CD4-positive, alpha-beta T cell (primary cell): ENCODE measurements around the gene CH25H. TPM values are rescaled to one million over a fixed set of nuclear protein-coding genes. Genes with fewer than 3 reads are reported as not detected.
"Not testable (repeated sequence)": the region's sequence is repeated elsewhere in the genome, so short reads cannot be mapped to it uniquely, and the experiment has no call there.

ENCODE experiments used
- ATAC-seq: fragments of 200-7000 bp; cut with Tn5 transposase; one replicate; pipeline ENCODE4 v1.10.0; 2022; ENCODE audit warnings: mild to moderate bottlenecking; ENCODE audit not compliant: poor library complexity
- CTCF ChIA-PET: fragments of 350-600 bp; sonication (Branson Sonifier 250); formaldehyde crosslinking; loops from one replicate; lab custom pipeline; 2021; ENCODE audit warnings: antibody characterized with exemption, inconsistent platforms; lab: Charles Lee
- POLR2A ChIA-PET: fragments of 350-600 bp; sonication (Branson Sonifier 250); formaldehyde crosslinking; loops from one replicate; lab custom pipeline; 2021; ENCODE audit warnings: antibody characterized with exemption, inconsistent platforms; lab: Charles Lee
- DNase-seq, 14 experiments: peaks; one replicate each; pipeline ENCODE4 v3.0.0-alpha.2; 2013 to 2020; ENCODE audit warnings: mixed read lengths in 2 of 14
- H3K27ac ChIP-seq, 2 donors: one replicate each; pipeline versions ENCODE4 v1.5.1 to v1.7.0; 2013; ENCODE audit warnings: low read length in 2 of 2, low read depth in 1 of 2, mild to moderate bottlenecking in 1 of 2
- H3K27me3 ChIP-seq, 2 experiments: 1 replicate in 1 of 2; 2 replicates in 1 of 2; pipeline versions ENCODE4 v1.6.1 to v1.7.0; 2013; ENCODE audit warnings: low read length in 2 of 2, control low read depth in 1 of 2, mild to moderate bottlenecking in 1 of 2, moderate library complexity in 1 of 2; ENCODE audit not compliant: insufficient read depth in 2 of 2, control insufficient read depth in 1 of 2
- H3K36me3 ChIP-seq: one replicate; pipeline ENCODE4 v1.6.1; 2013; ENCODE audit warnings: low read length, control low read depth; ENCODE audit not compliant: insufficient read depth
- H3K4me1 ChIP-seq: one replicate; pipeline ENCODE4 v1.6.1; 2013; ENCODE audit warnings: low read length, control low read depth; ENCODE audit not compliant: insufficient read depth
- H3K4me3 ChIP-seq: one replicate; pipeline ENCODE4 v1.5.1; 2013; ENCODE audit warnings: mild to moderate bottlenecking, low read length, moderate library complexity
- H3K9me3 ChIP-seq, 2 experiments: 1 replicate in 1 of 2; 2 replicates in 1 of 2; pipeline versions ENCODE4 v1.6.1 to v1.7.0; 2013; ENCODE audit warnings: low read length in 2 of 2, mild to moderate bottlenecking in 2 of 2, control low read depth in 1 of 2, moderate library complexity in 1 of 2; ENCODE audit not compliant: control insufficient read depth in 1 of 2, insufficient read depth in 1 of 2
- H3K27ac Mint-ChIP-seq: one replicate; pipeline ENCODE4 v1.8.0; 2020; ENCODE audit warnings: mixed read lengths
- H3K27me3 Mint-ChIP-seq: one replicate; pipeline ENCODE4 v1.8.0; 2021; ENCODE audit warnings: mixed read lengths
- H3K36me3 Mint-ChIP-seq: one replicate; pipeline ENCODE4 v1.8.0; 2021; ENCODE audit warnings: low read depth, mixed read lengths
- H3K4me1 Mint-ChIP-seq: one replicate; pipeline ENCODE4 v1.8.0; 2021; ENCODE audit warnings: low read depth, mixed read lengths
- H3K4me3 Mint-ChIP-seq: one replicate; pipeline ENCODE4 v1.8.0; 2020; ENCODE audit warnings: mild to moderate bottlenecking, mixed read lengths
- H3K9me3 Mint-ChIP-seq: one replicate; pipeline ENCODE4 v1.8.0; 2020; ENCODE audit warnings: mixed read lengths
- CTCF ChIP-seq: fragments of 200-600 bp; IDR thresholded peaks from one replicate; pipeline ENCODE4 v1.8.0; 2022; ENCODE audit warnings: antibody characterized with exemption, mild to moderate bottlenecking
- intact Hi-C, 2 experiments: fragments of 100-400 bp; cut with DNase I in 1 of 2; cut with micrococcal nuclease in 1 of 2; formaldehyde crosslinking; loops; one replicate each; pipeline versions ENCODE4 v1.15.1 to v1.9.0; 2023 to 2025; cut with DNase I, micrococcal nuclease
- total RNA-seq, 174 experiments: library from RNA in 2 of 174; stranded (reverse) in 2 of 174; gene quantifications; one replicate each; pipeline ENCODE4 v1.2.3 and lab custom pipeline; 2021 to 2026

The CH25H gene
- total RNA-seq, 2 experiments from 2014 or later = 0.49 to 0.50 TPM

DNA sequence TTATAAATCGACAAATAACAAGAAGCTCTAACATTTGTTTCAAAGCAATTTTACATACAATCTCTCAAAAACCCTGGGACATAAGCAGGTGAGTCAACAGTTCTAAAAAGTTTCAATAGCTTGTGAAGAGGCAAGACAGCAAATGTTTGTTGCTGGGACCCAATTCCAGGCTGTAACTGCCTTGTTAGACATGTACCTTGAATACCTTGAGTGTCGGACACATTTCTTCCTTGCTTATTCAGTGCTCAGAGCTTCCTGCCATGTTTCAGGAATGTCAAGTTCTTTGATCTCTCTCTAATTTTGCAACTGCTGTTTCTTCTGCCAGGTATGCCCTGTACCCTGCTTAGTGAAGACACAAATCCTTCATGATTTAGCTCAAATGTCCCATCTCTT is 5.1 kb downstream of the CH25H start:
- ChIA-PET POLR2A (no interaction called here), CTCF (no interaction called here)
- peaks cover 18% of the 10 kb centered on the region for H3K27me3 Mint-ChIP-seq
- Histone ChIP-seq H3K27ac (no peak overlapping the region), H3K4me3 (no peak overlapping the region), H3K36me3 (no peaks in the 10 kb centered on the region), H3K9me3 (no peaks in the 10 kb centered on the region), H3K4me1 (peaks cover 9% of the 10 kb centered on the region), H3K27me3 (peaks cover 7 to 26% of the 10 kb centered on the region in 2 experiments)
- H3K36me3 Mint-ChIP-seq = no peaks in the 10 kb centered on the region
- H3K9me3 Mint-ChIP-seq = no peaks in the 10 kb centered on the region
- ATAC-seq (no peak), DNase-seq (no peak)
- TF ChIP-seq CTCF = no peak
- intact Hi-C loops = no loop called here
- no peak overlapping the region for H3K27ac Mint-ChIP-seq
- H3K4me1 Mint-ChIP-seq = peaks cover 9% of the 10 kb centered on the region
- H3K4me3 Mint-ChIP-seq = no peak overlapping the region

- H3K36me3 ChIP-seq = no peaks in the 10 kb centered on the region
- Mint-ChIP-seq H3K4me1 (peaks cover 3% of the 10 kb centered on the region), H3K36me3 (no peaks in the 10 kb centered on the region), H3K27me3 (peaks cover 13% of the 10 kb centered on the region), H3K27ac (no peak overlapping the region), H3K4me3 (no peak overlapping the region), H3K9me3 (no peaks in the 10 kb centered on the region)
- H3K9me3 ChIP-seq = no peaks in the 10 kb centered on the region
- ChIA-PET CTCF (interaction anchor here (0.6 kb wide), 1 partner anchor 50 kb away, joined by 3 read pairs; no protein-coding TSS in a partner anchor), POLR2A (no interaction called here)
- H3K4me1 ChIP-seq = peaks cover 3% of the 10 kb centered on the region
- no peak for TF ChIP-seq CTCF
- intact Hi-C loops = no loop called here
- no peak overlapping the region for H3K27ac ChIP-seq
- no peak overlapping the region for H3K4me3 ChIP-seq
- H3K27me3 ChIP-seq = peaks cover 4 to 20% of the 10 kb centered on the region in 2 experiments
- no peak for DNase-seq
- no peak for ATAC-seq
Measured at GRCh38 chr10:89201345-89202032, 5.6 kb downstream of the CH25H start.

GRCh38 chr10:89197473-89197872 is 9.6 kb downstream of the CH25H start:
- no peaks in the 10 kb centered on the region for H3K9me3 Mint-ChIP-seq
- peaks cover 6% of the 10 kb centered on the region for H3K27me3 Mint-ChIP-seq
- ChIA-PET CTCF (interaction anchor here (1.1 kb wide), 1 partner anchor 168 kb away, joined by 3 read pairs; no protein-coding TSS in a partner anchor), POLR2A (interaction anchor here (0.6 kb wide), 1 partner anchor 561 kb away, joined by 3 read pairs; no protein-coding TSS in a partner anchor)
- no peak overlapping the region for H3K27ac Mint-ChIP-seq
- Histone ChIP-seq H3K27ac (no peak overlapping the region), H3K4me3 (no peak overlapping the region), H3K4me1 (no peaks in the 10 kb centered on the region), H3K9me3 (no peaks in the 10 kb centered on the region), H3K27me3 (no peaks in the 10 kb centered on the region), H3K36me3 (no peaks in the 10 kb centered on the region)
- DNase-seq = no peak
- no peak for ATAC-seq
- no peaks in the 10 kb centered on the region for H3K4me1 Mint-ChIP-seq
- intact Hi-C loops = no loop called here
- no peaks in the 10 kb centered on the region for H3K36me3 Mint-ChIP-seq
- no peak overlapping the region for H3K4me3 Mint-ChIP-seq
- TF ChIP-seq CTCF = no peak

- CTCF ChIA-PET, POLR2A ChIA-PET: not testable (repeated sequence)
Measured at GRCh38 chr10:89191301-89191700, 15.8 kb downstream of the CH25H start.

More at GRCh38 chr10:89191301-89191700, 15.8 kb downstream of the CH25H start:
- intact Hi-C loops, H3K27ac ChIP-seq, H3K4me1 Mint-ChIP-seq, H3K36me3 Mint-ChIP-seq, H3K27ac Mint-ChIP-seq, H3K27me3 Mint-ChIP-seq, H3K27me3 ChIP-seq, ATAC-seq, H3K4me3 ChIP-seq, H3K36me3 ChIP-seq, H3K4me1 ChIP-seq, H3K9me3 ChIP-seq, DNase-seq, H3K4me3 Mint-ChIP-seq, H3K9me3 Mint-ChIP-seq: not testable (repeated sequence)
